Tibial artery (tissue), 4 donors: ENCODE results near the gene SLC34A3.

Source experiments
- DNase-seq, 2 donors: peaks; one replicate each; pipeline ENCODE4 v3.0.0-alpha.2; 2019
- H3K27ac ChIP-seq, 2 donors: fragments of 200-600 bp; sonication (generic) in 1 of 2; 1 replicate in 1 of 2; 2 replicates in 1 of 2; pipeline ENCODE4 v1.5.1; 2018 to 2019; ENCODE audit warnings: mild to moderate bottlenecking in 1 of 2
- H3K27me3 ChIP-seq, 2 donors: fragments of 200-600 bp; sonication (generic) in 1 of 2; one replicate each; pipeline versions ENCODE4 v1.5.1 to v1.6.0; 2016 to 2019
- H3K36me3 ChIP-seq, 3 donors: fragments of 200-600 bp; sonication (generic) in 2 of 3; one replicate each; pipeline ENCODE4 v1.5.1; 2016 to 2019; ENCODE audit warnings: mild to moderate bottlenecking in 2 of 3
- H3K4me1 ChIP-seq, 4 donors: fragments of 200-600 bp; sonication (generic) in 2 of 4; 1 replicate in 3 of 4; 2 replicates in 1 of 4; pipeline ENCODE4 v1.5.1; 2016 to 2019
- H3K4me3 ChIP-seq, 2 donors: fragments of 200-600 bp; sonication (generic) in 1 of 2; 1 replicate in 1 of 2; 2 replicates in 1 of 2; pipeline ENCODE4 v1.5.1; 2018 to 2019; ENCODE audit warnings: mild to moderate bottlenecking in 2 of 2
- H3K9me3 ChIP-seq, 3 donors: fragments of 200-600 bp; sonication (generic) in 1 of 3; one replicate each; pipeline ENCODE4 v1.5.1; 2016 to 2019
- intact Hi-C: fragments of 100-400 bp; cut with DNase I; formaldehyde crosslinking; loops from one replicate; pipeline ENCODE4 v1.15.0; 2023; ENCODE audit warnings: low total_unique reads
- TF ChIP-seq, protein P1 (sequence below), 2 experiments: fragments of 200-600 bp in 1 of 2; fragments of 450-650 bp in 1 of 2; IDR thresholded peaks; one replicate each; pipeline ENCODE4 v1.5.1; 2017 to 2019; ENCODE audit warnings: antibody characterized with exemption in 2 of 2, mild to moderate bottlenecking in 1 of 2, moderate library complexity in 1 of 2

SLC34A3 gene

DNA sequence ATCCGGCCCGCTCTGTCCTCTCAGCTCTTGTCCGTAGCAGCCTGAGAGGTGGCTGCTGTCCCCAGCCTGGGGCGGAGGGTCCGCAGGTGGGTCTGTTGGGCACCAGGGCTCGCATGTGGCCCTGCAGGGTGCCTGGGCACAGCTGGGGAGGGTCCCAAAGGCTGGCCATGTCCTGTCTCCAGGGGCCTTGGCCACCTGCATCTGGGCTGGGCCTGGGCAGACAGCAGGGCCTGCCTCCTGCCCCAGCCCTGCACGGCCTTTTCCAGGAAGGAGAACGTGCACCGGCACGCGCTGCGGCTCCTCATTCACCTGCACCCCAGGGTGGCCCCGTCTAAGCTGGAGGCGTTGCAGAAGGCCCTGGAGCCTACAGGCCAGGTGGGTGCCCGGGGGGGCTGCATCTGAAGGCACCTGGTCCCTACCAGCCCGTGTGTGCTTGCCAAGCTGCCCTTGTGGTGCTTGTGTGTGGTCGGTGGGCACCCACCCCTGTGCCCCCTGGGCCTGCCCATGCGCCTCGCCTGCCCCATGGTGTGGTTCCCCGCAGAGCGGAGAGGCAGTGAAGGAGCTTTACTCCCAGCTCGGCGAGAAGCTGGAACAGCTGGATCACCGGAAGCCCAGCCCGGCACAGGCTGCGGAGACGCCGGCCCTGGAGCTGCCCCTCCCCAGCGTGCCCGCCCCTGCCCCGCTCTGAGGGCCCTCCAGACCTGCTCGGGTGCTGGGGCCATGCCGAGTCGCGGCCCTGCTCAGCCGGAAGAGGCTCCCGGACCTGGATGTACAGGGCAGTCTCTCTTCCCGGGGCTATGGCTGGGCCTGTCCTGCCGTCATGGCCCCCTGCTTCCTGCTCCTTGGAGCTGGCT is 41.8 kb downstream of the SLC34A3 start:
- TF ChIP-seq, protein P1, sequence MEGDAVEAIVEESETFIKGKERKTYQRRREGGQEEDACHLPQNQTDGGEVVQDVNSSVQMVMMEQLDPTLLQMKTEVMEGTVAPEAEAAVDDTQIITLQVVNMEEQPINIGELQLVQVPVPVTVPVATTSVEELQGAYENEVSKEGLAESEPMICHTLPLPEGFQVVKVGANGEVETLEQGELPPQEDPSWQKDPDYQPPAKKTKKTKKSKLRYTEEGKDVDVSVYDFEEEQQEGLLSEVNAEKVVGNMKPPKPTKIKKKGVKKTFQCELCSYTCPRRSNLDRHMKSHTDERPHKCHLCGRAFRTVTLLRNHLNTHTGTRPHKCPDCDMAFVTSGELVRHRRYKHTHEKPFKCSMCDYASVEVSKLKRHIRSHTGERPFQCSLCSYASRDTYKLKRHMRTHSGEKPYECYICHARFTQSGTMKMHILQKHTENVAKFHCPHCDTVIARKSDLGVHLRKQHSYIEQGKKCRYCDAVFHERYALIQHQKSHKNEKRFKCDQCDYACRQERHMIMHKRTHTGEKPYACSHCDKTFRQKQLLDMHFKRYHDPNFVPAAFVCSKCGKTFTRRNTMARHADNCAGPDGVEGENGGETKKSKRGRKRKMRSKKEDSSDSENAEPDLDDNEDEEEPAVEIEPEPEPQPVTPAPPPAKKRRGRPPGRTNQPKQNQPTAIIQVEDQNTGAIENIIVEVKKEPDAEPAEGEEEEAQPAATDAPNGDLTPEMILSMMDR (IDR thresholded peaks at IDR 0.05): no peak
- Histone ChIP-seq H3K4me1 (peaks cover 5 to 56% (median 46%) of the 10 kb centered on the region in 4 donors), H3K27ac (no peak overlapping the region), H3K9me3 (no peaks in the 10 kb centered on the region), H3K4me3 (no peak overlapping the region), H3K36me3 (peaks cover 20 to 58% (median 34%) of the 10 kb centered on the region in 3 donors), H3K27me3 (peaks cover 0 to 38% of the 10 kb centered on the region in 2 donors)
- peak in 1 of 2 donors; percentile 40 for DNase-seq
- intact Hi-C loops: no loop called here

DNA sequence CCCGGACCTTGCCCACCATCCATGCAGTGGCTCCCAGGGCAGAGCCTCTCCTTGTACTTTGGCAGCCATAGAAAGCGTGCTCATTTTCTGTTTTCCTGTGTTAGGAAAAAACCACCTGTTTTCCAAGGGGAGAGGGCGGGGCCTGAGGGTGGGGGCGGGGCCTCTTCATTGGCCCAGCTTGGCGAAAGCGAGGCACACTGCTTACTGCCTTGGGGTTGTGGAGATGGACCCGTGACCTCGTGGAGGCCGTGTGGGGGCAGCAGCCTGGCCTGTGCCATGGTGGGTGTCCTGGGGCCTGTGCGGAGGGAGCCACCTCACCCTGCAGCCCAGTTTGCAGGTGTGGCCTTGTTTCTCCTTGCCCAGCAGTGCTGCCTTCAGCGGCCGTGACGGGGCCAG is 42.4 kb downstream of the SLC34A3 start:
- Histone ChIP-seq H3K27ac (no peak overlapping the region), H3K9me3 (no peaks in the 10 kb centered on the region), H3K27me3 (peaks cover 0 to 44% of the 10 kb centered on the region in 2 donors), H3K36me3 (peaks cover 20 to 52% (median 28%) of the 10 kb centered on the region in 3 donors), H3K4me3 (no peak overlapping the region), H3K4me1 (peaks cover 5 to 55% (median 46%) of the 10 kb centered on the region in 4 donors)
- intact Hi-C loops: no loop called here
- peak in 1 of 2 donors; percentile 51 for DNase-seq
- TF ChIP-seq, protein P1 (IDR thresholded peaks at IDR 0.05): no peak

DNA sequence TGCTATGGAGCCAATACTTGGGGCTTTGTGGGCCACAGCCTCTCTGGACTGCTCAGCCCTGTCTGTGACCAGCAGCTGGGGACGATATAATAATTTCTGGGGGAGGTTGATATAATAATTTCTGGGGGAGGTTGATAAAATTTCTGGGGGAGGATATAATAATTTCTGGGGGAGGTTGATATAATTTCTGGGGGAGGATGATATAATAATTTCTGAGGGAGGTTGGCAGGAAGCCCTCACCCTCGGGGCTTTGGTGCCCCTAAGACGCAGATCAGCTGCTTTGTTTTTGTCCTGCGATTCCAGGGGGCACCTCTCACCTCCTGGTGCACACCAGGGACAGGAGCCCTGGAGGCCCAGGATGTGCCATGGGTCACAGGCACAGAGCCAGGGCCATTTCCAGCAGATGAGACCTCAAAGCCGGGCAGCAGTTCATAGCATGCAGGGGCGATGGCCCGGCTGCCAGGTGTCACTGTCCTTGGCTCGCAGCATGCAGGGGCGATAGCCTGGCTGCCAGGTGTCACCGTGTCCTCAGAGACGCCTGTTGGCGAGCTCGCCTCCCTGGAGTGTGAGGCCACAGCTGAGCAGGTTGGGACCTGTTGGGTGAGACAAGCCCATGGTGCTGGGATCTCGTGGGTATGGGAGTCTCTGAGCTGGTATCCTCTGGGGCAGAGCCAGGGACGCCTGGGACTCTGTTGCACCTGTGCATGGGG is 43.1 kb downstream of the SLC34A3 start:
- intact Hi-C loops: no loop called here
- H3K4me3 ChIP-seq: no peak overlapping the region
- H3K36me3 ChIP-seq: peaks cover 20 to 50% (median 27%) of the 10 kb centered on the region in 3 donors
- H3K27ac ChIP-seq: no peak overlapping the region
- peak in 1 of 2 donors; percentile 58 for DNase-seq
- peaks cover 3 to 48% (median 40%) of the 10 kb centered on the region in 4 donors for H3K4me1 ChIP-seq
- H3K27me3 ChIP-seq: peaks cover 0 to 49% of the 10 kb centered on the region in 2 donors
- TF ChIP-seq, protein P1 (IDR thresholded peaks at IDR 0.05): no peak
- H3K9me3 ChIP-seq: no peaks in the 10 kb centered on the region

DNA sequence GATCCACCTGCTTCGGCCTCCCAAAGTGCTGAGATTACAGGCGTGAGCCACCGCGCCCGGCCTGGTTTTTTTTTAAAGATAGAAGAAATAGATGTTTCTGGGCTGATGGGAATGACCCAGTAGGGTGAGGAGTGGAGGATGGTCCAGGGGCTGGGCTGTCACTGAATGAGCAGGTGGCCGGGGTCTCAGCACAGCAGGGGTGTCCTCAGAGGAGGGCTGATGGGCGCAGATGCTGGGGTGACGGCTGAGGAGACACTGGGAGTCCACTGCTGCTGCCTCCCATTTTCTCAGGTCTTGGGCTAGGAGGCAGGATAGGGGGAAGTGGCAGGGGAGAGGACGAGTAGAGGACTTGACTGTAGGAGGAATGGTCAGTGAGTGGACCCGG is 44.5 kb downstream of the SLC34A3 start:
- intact Hi-C loops: no loop called here
- H3K4me1 ChIP-seq: peaks cover 0 to 34% (median 27%) of the 10 kb centered on the region in 4 donors
- H3K27ac ChIP-seq: no peak overlapping the region
- no peaks in the 10 kb centered on the region for H3K9me3 ChIP-seq
- H3K27me3 ChIP-seq: peaks cover 0 to 64% of the 10 kb centered on the region in 2 donors
- H3K36me3 ChIP-seq: peaks cover 20 to 38% (median 27%) of the 10 kb centered on the region in 3 donors
- DNase-seq: no peak
- no peak overlapping the region for H3K4me3 ChIP-seq
- TF ChIP-seq, protein P1 (IDR thresholded peaks at IDR 0.05): no peak

DNA sequence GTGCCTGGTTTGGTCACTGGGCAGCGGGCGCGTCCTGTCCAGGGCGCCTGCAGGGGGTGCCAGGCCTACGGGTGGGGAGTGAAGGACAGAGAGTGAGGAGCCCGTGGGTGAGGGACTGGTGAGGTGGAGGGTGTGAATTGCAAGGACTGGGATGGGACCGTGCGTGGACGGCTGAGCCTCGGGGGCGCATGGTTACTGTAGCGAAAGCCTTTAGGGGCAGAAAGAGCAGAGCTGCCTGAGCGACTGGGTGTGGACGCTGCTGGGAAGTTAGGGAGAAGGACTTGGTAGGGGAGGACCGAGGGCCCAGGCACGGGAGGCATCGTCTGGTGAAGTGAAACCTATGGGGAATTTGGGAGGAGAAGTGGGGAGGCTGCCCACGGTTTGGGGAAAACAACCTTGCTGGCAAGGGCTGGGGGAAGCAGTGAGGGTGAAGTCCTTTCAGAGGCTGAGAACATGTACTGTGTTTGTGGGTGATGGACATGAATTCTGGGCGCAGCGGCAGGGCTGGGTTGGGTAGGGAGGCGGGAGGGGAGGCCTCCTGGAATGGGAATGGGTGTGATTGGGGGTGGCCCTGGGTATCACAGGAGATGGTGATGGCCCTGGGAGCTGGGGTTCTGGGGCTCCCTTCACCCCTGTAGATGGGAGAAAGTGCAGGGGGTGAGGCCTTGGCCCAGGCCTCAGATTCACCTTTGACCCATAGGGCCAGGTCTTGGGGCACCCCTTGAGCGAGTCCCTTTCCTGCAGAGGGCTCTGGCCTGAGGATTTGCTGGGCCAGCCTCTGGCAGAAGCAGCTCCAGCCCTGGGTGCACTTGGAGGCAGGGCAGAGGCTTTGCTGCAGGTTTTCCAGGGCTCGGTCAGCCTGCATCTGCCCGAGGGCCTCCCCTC is 45.1 kb downstream of the SLC34A3 start:
- Histone ChIP-seq H3K27me3 (peaks cover 0 to 70% of the 10 kb centered on the region in 2 donors), H3K4me3 (no peak overlapping the region), H3K4me1 (peaks cover 0 to 39% (median 30%) of the 10 kb centered on the region in 4 donors), H3K36me3 (peaks cover 20 to 31% (median 27%) of the 10 kb centered on the region in 3 donors), H3K27ac (no peak overlapping the region), H3K9me3 (no peaks in the 10 kb centered on the region)
- DNase-seq: peak in 1 of 2 donors; percentile 59
- TF ChIP-seq, protein P1 (IDR thresholded peaks at IDR 0.05): no peak
- intact Hi-C loops: no loop called here
